Stimulated activated naive B cell treated with anti-CD40 and anti-IgM and Interleukin-4, amounts not matched to agents 10 μg/mL and 1 μg/mL and 100 μg/mL, for 72 hours (primary cell): ENCODE measurements around the gene TGDS.
"Not testable (repeated sequence)": the region's sequence is repeated elsewhere in the genome, so short reads cannot be mapped to it uniquely, and the experiment has no call there.

ENCODE experiments used
- ATAC-seq, 2 donors: fragments of 150-1000 bp; cut with Tn5 transposase; replicated peaks; 2 replicates each; pipeline ENCODE4 v1.10.0; 2021; ENCODE audit warnings: moderate library complexity in 1 of 2
- DNase-seq: peaks from one replicate; pipeline ENCODE4 v3.0.0; 2021
- H3K27ac Mint-ChIP-seq: one replicate; pipeline ENCODE4 v1.8.0; 2022; ENCODE audit warnings: mild to moderate bottlenecking, mixed read lengths
- H3K27me3 Mint-ChIP-seq, 2 donors: one replicate each; pipeline ENCODE4 v1.8.0; 2022; ENCODE audit warnings: mixed read lengths in 2 of 2
- H3K36me3 Mint-ChIP-seq, 2 donors: one replicate each; pipeline ENCODE4 v1.8.0; 2022; ENCODE audit warnings: mixed read lengths in 2 of 2, mild to moderate bottlenecking in 1 of 2
- H3K4me1 Mint-ChIP-seq, 2 donors: one replicate each; pipeline ENCODE4 v1.8.0; 2022; ENCODE audit warnings: mixed read lengths in 2 of 2, mild to moderate bottlenecking in 1 of 2
- H3K4me3 Mint-ChIP-seq, 2 donors: one replicate each; pipeline ENCODE4 v1.8.0; 2022; ENCODE audit warnings: mild to moderate bottlenecking in 2 of 2, mixed read lengths in 2 of 2, moderate library complexity in 1 of 2
- H3K9me3 Mint-ChIP-seq, 2 donors: one replicate each; pipeline ENCODE4 v1.8.0; 2022; ENCODE audit warnings: mixed read lengths in 2 of 2, mild to moderate bottlenecking in 1 of 2

The TGDS gene

GRCh38 chr13:94552095-94552494, 43.9 kb downstream of the TGDS start:
- ATAC-seq (no peak), DNase-seq (no peak)
- H3K4me3 Mint-ChIP-seq = no peak overlapping the region
- peaks cover 5 to 9% of the 10 kb centered on the region in 2 donors for H3K36me3 Mint-ChIP-seq
- peaks cover 3 to 4% of the 10 kb centered on the region in 2 donors for H3K9me3 Mint-ChIP-seq
- peaks cover 18 to 20% of the 10 kb centered on the region in 2 donors for H3K4me1 Mint-ChIP-seq
- peaks cover 5 to 7% of the 10 kb centered on the region in 2 donors for H3K27me3 Mint-ChIP-seq
- no peak overlapping the region for H3K27ac Mint-ChIP-seq

GRCh38 chr13:94550062-94550738, 45.8 kb downstream of the TGDS start:
- peak overlapping the region; percentile 89 to 94 for H3K4me3 Mint-ChIP-seq
- no peak for DNase-seq

GRCh38 chr13:94549232-94550061, 46.5 kb downstream of the TGDS start:
- H3K36me3 Mint-ChIP-seq = peaks cover 5 to 9% of the 10 kb centered on the region in 2 donors
- H3K27me3 Mint-ChIP-seq = peaks cover 5 to 7% of the 10 kb centered on the region in 2 donors
- H3K27ac Mint-ChIP-seq = peak overlapping the region; percentile 98
- DNase-seq = peak; percentile 91
- H3K4me1 Mint-ChIP-seq = peaks cover 18 to 20% of the 10 kb centered on the region in 2 donors
- ATAC-seq = peak; percentile 93 to 96
- H3K4me3 Mint-ChIP-seq = peak overlapping the region; percentile 89 to 94
- H3K9me3 Mint-ChIP-seq = peaks cover 3 to 4% of the 10 kb centered on the region in 2 donors

More at GRCh38 chr13:94550062-94550738, 45.8 kb downstream of the TGDS start:
- peaks cover 5 to 7% of the 10 kb centered on the region in 2 donors for H3K27me3 Mint-ChIP-seq
- peak; percentile 0 to 7 for ATAC-seq
- peaks cover 3 to 4% of the 10 kb centered on the region in 2 donors for H3K9me3 Mint-ChIP-seq
- peak overlapping the region; percentile 98 for H3K27ac Mint-ChIP-seq
- peaks cover 18 to 20% of the 10 kb centered on the region in 2 donors for H3K4me1 Mint-ChIP-seq
- H3K36me3 Mint-ChIP-seq = peaks cover 5 to 9% of the 10 kb centered on the region in 2 donors

- peaks cover 3 to 4% of the 10 kb centered on the region in 2 donors for H3K9me3 Mint-ChIP-seq
- peak; percentile 61 to 64 for ATAC-seq
- no peak for DNase-seq
Measured at GRCh38 chr13:94548821-94549231, 47.1 kb downstream of the TGDS start.

GRCh38 chr13:94548382-94548781, 47.6 kb downstream of the TGDS start:
- H3K27me3 Mint-ChIP-seq = peaks cover 5 to 7% of the 10 kb centered on the region in 2 donors
- peak overlapping the region; percentile 89 to 94 for H3K4me3 Mint-ChIP-seq
- H3K9me3 Mint-ChIP-seq = peaks cover 3 to 4% of the 10 kb centered on the region in 2 donors
- peaks cover 18 to 20% of the 10 kb centered on the region in 2 donors for H3K4me1 Mint-ChIP-seq
- ATAC-seq = no peak
- peak overlapping the region; percentile 98 for H3K27ac Mint-ChIP-seq
- DNase-seq = no peak
- H3K36me3 Mint-ChIP-seq = peaks cover 5 to 9% of the 10 kb centered on the region in 2 donors

More at GRCh38 chr13:94548821-94549231, 47.1 kb downstream of the TGDS start:
- H3K4me1 Mint-ChIP-seq = peaks cover 18 to 20% of the 10 kb centered on the region in 2 donors
- H3K27me3 Mint-ChIP-seq = peaks cover 5 to 7% of the 10 kb centered on the region in 2 donors
- peaks cover 5 to 9% of the 10 kb centered on the region in 2 donors for H3K36me3 Mint-ChIP-seq
- peak overlapping the region; percentile 89 to 94 for H3K4me3 Mint-ChIP-seq
- H3K27ac Mint-ChIP-seq = peak overlapping the region; percentile 98

- Mint-ChIP-seq H3K4me3 (no peak overlapping the region), H3K27ac (no peak overlapping the region), H3K9me3 (peaks cover 3 to 4% of the 10 kb centered on the region in 2 donors), H3K27me3 (peaks cover 5 to 7% of the 10 kb centered on the region in 2 donors), H3K4me1 (peaks cover 17 to 20% of the 10 kb centered on the region in 2 donors), H3K36me3 (peaks cover 5 to 9% of the 10 kb centered on the region in 2 donors)
- ATAC-seq (no peak), DNase-seq (no peak)
Measured at GRCh38 chr13:94546061-94546839, 49.7 kb downstream of the TGDS start.

- peaks cover 15 to 18% of the 10 kb centered on the region in 2 donors for H3K4me1 Mint-ChIP-seq
- ATAC-seq (no peak), DNase-seq (no peak)
- peaks cover 5 to 7% of the 10 kb centered on the region in 2 donors for H3K27me3 Mint-ChIP-seq
- peaks cover 5 to 7% of the 10 kb centered on the region in 2 donors for H3K36me3 Mint-ChIP-seq
- H3K9me3 Mint-ChIP-seq = peaks cover 3 to 4% of the 10 kb centered on the region in 2 donors
- no peak overlapping the region for H3K4me3 Mint-ChIP-seq
- no peak overlapping the region for H3K27ac Mint-ChIP-seq
Measured at GRCh38 chr13:94544922-94545321, 51.0 kb downstream of the TGDS start.

- H3K36me3 Mint-ChIP-seq = no peaks in the 10 kb centered on the region
- H3K27me3 Mint-ChIP-seq = peaks cover 4 to 9% of the 10 kb centered on the region in 2 donors
- peaks cover 1 to 4% of the 10 kb centered on the region in 2 donors for H3K4me1 Mint-ChIP-seq
- H3K9me3 Mint-ChIP-seq = no peaks in the 10 kb centered on the region
- no peak overlapping the region for H3K27ac Mint-ChIP-seq
- H3K4me3 Mint-ChIP-seq = no peak overlapping the region
- ATAC-seq (no peak), DNase-seq (no peak)
Measured at GRCh38 chr13:94542917-94543316, 53.0 kb downstream of the TGDS start.

- ATAC-seq (no peak), DNase-seq (no peak)
- no peaks in the 10 kb centered on the region for H3K4me1 Mint-ChIP-seq
- no peak overlapping the region for H3K27ac Mint-ChIP-seq
- H3K27me3 Mint-ChIP-seq = peaks cover 11 to 16% of the 10 kb centered on the region in 2 donors
- no peak overlapping the region for H3K4me3 Mint-ChIP-seq
- H3K36me3 Mint-ChIP-seq = no peaks in the 10 kb centered on the region
- H3K9me3 Mint-ChIP-seq = no peaks in the 10 kb centered on the region
Measured at GRCh38 chr13:94537740-94538630, 58.0 kb downstream of the TGDS start.

- no peaks in the 10 kb centered on the region for H3K4me1 Mint-ChIP-seq
- peaks cover 11 to 25% of the 10 kb centered on the region in 2 donors for H3K27me3 Mint-ChIP-seq
- no peak for ATAC-seq
- H3K9me3 Mint-ChIP-seq = peaks cover 3 to 7% of the 10 kb centered on the region in 2 donors
- no peak overlapping the region for H3K27ac Mint-ChIP-seq
- H3K4me3 Mint-ChIP-seq = no peak overlapping the region
- no peak for DNase-seq
- H3K36me3 Mint-ChIP-seq = no peaks in the 10 kb centered on the region
Measured at GRCh38 chr13:94535775-94536174, 60.2 kb downstream of the TGDS start.

- H3K27me3 Mint-ChIP-seq = peaks cover 11 to 30% of the 10 kb centered on the region in 2 donors
- no peak overlapping the region for H3K27ac Mint-ChIP-seq
- no peaks in the 10 kb centered on the region for H3K36me3 Mint-ChIP-seq
- H3K4me3 Mint-ChIP-seq = no peak overlapping the region
- DNase-seq (no peak), ATAC-seq (no peak)
- peaks cover 3 to 8% of the 10 kb centered on the region in 2 donors for H3K9me3 Mint-ChIP-seq
- H3K4me1 Mint-ChIP-seq = no peaks in the 10 kb centered on the region
Measured at GRCh38 chr13:94535231-94535630, 60.7 kb downstream of the TGDS start.

- H3K4me3 Mint-ChIP-seq = no peak overlapping the region
- peaks cover 6 to 8% of the 10 kb centered on the region in 2 donors for H3K9me3 Mint-ChIP-seq
- no peaks in the 10 kb centered on the region for H3K4me1 Mint-ChIP-seq
- no peak overlapping the region for H3K27ac Mint-ChIP-seq
- H3K36me3 Mint-ChIP-seq = no peaks in the 10 kb centered on the region
- H3K27me3 Mint-ChIP-seq = peaks cover 17 to 31% of the 10 kb centered on the region in 2 donors
- DNase-seq (no peak), ATAC-seq (no peak)
Measured at GRCh38 chr13:94534166-94534565, 61.8 kb downstream of the TGDS start.

- not testable (repeated sequence) for ATAC-seq, H3K4me3 Mint-ChIP-seq, DNase-seq, H3K4me1 Mint-ChIP-seq, H3K9me3 Mint-ChIP-seq, H3K27ac Mint-ChIP-seq, H3K36me3 Mint-ChIP-seq
- H3K27me3 Mint-ChIP-seq = peaks cover 19 to 24% of the 10 kb centered on the region in 2 donors
Measured at GRCh38 chr13:94532278-94532677, 63.7 kb downstream of the TGDS start.
